Renal pelvis (tissue), 4 donors: ENCODE data around the gene NOP9. TPM values are rescaled to one million over a fixed set of nuclear protein-coding genes. Genes with fewer than 3 reads are reported as not detected.

ENCODE experiments used
- DNase-seq: peaks from one replicate; pipeline ENCODE4 v3.0.0-alpha.2; 2013
- polyA plus RNA-seq, 3 donors: library from polyadenylated mRNA; unstranded; fragments of 120-200 nt; gene quantifications; one replicate each; pipeline ENCODE4 v1.2.1, GENCODE V29; 2013; ENCODE audit not compliant: insufficient read length in 3 of 3

The NOP9 gene
- polyA plus RNA-seq, 3 donors: 28.0 to 29.7 (median 28.7) TPM

GRCh38 chr14:24307575-24308341 is 8.1 kb downstream of the NOP9 start, which contains the start of gene CIDEB:
Gene CIDEB, minus strand, starts transcription at chr14:24307977. Its CDS starts 119 bp downstream, at chr14:24307858.
- DNase-seq: no peak

DNA sequence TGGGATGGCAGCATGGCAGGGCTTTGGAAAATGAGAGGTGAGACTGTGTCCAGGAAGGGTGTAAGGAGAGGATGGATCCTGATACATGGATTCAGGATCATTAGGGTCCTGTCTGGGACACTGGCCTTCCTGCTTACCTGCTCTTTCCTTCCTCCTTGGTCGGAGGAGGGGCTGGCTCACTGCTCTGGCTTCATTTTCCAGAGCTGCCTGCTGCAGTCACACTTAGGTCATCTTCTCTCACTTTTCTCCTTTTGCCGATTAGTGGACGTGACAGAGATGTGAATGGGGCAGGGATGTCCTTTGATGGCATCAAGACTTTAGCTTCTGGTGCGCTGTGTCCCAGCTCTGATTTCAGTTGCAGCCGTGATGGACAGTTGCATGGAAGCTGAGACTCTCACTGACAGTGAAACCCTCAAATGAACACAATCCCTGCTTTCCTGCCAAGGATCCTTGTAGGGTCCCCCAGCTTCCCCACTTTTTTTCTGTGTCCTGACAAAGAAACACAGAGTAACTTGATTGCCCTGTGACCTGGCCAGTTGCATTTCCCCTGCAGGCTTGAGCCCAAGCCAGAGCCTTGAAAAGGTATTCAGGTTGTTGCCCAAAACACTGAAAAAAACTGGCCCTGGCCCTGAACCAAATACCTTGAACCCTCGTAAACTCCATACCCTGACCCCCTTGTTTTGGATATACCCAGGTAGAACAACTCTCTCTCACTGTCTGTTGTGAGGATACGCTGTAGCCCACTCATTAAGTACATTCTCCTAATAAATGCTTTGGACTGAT is 8.9 kb downstream of the NOP9 start:
- no peak for DNase-seq

- DNase-seq: no peak
Measured at GRCh38 chr14:24309538-24310264, 10.1 kb downstream of the NOP9 start, which contains the start of gene LTB4R2. Gene LTB4R2, plus strand, starts transcription at chr14:24310140. Its CDS starts 525 bp downstream, at chr14:24310665.

DNA sequence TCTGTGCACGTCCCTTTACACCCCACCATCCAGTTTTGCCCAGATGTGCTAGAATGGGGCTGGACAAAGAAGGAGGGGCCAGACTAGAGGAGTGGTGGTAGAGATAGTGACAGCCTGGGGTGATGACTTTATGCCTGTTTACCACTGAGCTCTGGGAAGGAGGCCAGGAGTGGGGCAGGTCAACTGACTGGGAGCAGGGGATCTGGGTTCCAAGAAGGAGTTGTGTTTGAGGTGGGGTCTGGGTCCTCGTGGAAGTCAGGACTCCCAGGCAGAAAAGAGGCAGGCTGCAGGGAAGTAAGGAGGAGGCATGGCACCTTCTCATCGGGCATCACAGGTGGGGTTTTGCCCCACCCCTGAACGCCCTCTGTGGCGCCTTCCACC is 10.6 kb downstream of the NOP9 start:
- no peak for DNase-seq

DNA sequence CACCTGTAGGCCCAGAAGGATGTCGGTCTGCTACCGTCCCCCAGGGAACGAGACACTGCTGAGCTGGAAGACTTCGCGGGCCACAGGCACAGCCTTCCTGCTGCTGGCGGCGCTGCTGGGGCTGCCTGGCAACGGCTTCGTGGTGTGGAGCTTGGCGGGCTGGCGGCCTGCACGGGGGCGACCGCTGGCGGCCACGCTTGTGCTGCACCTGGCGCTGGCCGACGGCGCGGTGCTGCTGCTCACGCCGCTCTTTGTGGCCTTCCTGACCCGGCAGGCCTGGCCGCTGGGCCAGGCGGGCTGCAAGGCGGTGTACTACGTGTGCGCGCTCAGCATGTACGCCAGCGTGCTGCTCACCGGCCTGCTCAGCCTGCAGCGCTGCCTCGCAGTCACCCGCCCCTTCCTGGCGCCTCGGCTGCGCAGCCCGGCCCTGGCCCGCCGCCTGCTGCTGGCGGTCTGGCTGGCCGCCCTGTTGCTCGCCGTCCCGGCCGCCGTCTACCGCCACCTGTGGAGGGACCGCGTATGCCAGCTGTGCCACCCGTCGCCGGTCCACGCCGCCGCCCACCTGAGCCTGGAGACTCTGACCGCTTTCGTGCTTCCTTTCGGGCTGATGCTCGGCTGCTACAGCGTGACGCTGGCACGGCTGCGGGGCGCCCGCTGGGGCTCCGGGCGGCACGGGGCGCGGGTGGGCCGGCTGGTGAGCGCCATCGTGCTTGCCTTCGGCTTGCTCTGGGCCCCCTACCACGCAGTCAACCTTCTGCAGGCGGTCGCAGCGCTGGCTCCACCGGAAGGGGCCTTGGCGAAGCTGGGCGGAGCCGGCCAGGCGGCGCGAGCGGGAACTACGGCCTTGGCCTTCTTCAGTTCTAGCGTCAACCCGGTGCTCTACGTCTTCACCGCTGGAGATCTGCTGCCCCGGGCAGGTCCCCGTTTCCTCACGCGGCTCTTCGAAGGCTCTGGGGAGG is 11.3 kb downstream of the NOP9 start, which contains the start of gene LTB4R:
TSS of gene LTB4R (plus strand) at position 857 of the 959 bp plus-strand sequence. CDS start 4,150 bp downstream, outside the sequence.
- peak; percentile 71 for DNase-seq

- DNase-seq: no peak
Measured at GRCh38 chr14:24311837-24312615, 12.4 kb downstream of the NOP9 start.

DNA sequence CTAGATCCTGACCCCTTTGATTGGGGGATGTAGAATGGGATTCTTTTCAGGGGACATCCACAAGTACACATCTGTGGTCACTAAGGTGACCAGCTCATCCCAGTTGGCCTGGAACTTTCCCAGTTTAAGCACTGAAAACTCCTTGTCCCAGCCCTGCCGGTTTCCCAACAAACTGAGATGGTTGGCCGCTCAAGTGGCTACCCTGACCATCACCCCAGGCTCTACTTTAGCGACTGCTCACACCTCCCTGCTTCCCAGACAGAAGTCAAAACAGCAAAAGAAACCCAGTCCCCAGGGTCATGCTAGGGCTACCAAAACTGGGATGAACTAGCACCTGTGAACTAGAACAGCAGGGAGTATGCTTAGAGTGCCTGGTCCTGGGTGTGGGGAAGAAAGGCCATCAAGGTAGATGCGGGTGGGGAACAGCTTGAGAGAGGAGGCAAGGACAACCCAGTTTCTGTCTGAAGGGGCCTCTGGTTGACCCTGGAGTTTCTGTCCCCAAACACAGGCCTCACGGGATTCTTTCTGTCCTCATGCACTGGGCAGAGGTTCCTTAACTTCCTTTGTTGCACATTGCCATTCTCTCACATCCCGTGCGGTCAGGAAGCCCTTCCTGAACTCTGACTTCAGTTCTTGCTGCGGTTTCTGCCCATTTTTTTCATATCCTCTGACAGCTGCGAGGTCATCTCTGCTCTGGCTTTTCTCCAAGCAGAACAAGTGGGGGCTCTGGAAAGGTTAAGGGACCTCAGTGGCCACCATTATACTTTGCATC is 13.3 kb downstream of the NOP9 start:
- no peak for DNase-seq

GRCh38 chr14:24313913-24314312 is 14.3 kb downstream of the NOP9 start:
- DNase-seq: no peak

GRCh38 chr14:24314377-24315193 is 14.9 kb downstream of the NOP9 start:
- no peak for DNase-seq

- DNase-seq: no peak
Measured at GRCh38 chr14:24315243-24315806, 15.7 kb downstream of the NOP9 start.

DNA sequence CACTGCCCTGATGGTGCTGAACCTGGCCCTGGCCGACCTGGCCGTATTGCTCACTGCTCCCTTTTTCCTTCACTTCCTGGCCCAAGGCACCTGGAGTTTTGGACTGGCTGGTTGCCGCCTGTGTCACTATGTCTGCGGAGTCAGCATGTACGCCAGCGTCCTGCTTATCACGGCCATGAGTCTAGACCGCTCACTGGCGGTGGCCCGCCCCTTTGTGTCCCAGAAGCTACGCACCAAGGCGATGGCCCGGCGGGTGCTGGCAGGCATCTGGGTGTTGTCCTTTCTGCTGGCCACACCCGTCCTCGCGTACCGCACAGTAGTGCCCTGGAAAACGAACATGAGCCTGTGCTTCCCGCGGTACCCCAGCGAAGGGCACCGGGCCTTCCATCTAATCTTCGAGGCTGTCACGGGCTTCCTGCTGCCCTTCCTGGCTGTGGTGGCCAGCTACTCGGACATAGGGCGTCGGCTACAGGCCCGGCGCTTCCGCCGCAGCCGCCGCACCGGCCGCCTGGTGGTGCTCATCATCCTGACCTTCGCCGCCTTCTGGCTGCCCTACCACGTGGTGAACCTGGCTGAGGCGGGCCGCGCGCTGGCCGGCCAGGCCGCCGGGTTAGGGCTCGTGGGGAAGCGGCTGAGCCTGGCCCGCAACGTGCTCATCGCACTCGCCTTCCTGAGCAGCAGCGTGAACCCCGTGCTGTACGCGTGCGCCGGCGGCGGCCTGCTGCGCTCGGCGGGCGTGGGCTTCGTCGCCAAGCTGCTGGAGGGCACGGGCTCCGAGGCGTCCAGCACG is 16.4 kb downstream of the NOP9 start:
- no peak for DNase-seq

DNA sequence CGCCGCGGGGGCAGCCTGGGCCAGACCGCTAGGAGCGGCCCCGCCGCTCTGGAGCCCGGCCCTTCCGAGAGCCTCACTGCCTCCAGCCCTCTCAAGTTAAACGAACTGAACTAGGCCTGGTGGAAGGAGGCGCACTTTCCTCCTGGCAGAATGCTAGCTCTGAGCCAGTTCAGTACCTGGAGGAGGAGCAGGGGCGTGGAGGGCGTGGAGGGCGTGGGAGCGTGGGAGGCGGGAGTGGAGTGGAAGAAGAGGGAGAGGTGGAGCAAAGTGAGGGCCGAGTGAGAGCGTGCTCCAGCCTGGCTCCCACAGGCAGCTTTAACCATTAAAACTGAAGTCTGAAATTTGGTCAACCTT is 16.9 kb downstream of the NOP9 start:
- no peak for DNase-seq

GRCh38 chr14:24317141-24317928 is 17.7 kb downstream of the NOP9 start:
- DNase-seq: no peak

- no peak for DNase-seq
Measured at GRCh38 chr14:24321212-24321975, 21.7 kb downstream of the NOP9 start.

- no peak for DNase-seq
Measured at GRCh38 chr14:24322672-24323071, 23.0 kb downstream of the NOP9 start.

GRCh38 chr14:24323341-24323740 is 23.7 kb downstream of the NOP9 start:
- no peak for DNase-seq
